Gastroesophageal sphincter (tissue), 3 donors: Measurements from ENCODE around the gene CTIF.

ENCODE experiments used
- CTCF ChIP-seq, 4 experiments: fragments of 200-600 bp in 2 of 4; fragments of 450-650 bp in 2 of 4; sonication (generic) in 1 of 4; IDR thresholded peaks; one replicate each; pipeline ENCODE4 v1.5.1; 2017 to 2019; ENCODE audit warnings: antibody characterized with exemption in 4 of 4, mild to moderate bottlenecking in 2 of 4, moderate library complexity in 2 of 4
- EP300 ChIP-seq: sonication (generic); formaldehyde crosslinking; IDR thresholded peaks from one replicate; pipeline ENCODE4 v1.6.1; 2017; ENCODE audit warnings: antibody characterized with exemption, mild to moderate bottlenecking
- POLR2A ChIP-seq, 2 donors: fragments of 450-650 bp; IDR thresholded peaks; one replicate each; pipeline ENCODE4 v1.6.1; 2017; ENCODE audit warnings: antibody characterized with exemption in 2 of 2, mild to moderate bottlenecking in 2 of 2, moderate library complexity in 1 of 2
- POLR2AphosphoS5 ChIP-seq: sonication (generic); formaldehyde crosslinking; IDR thresholded peaks from one replicate; pipeline ENCODE4 v1.6.1; 2017; ENCODE audit warnings: antibody characterized with exemption

GRCh38 chr18:48893061-48893607 is 354.3 kb downstream of the CTIF start:
- TF ChIP-seq CTCF (IDR thresholded peaks at IDR 0.05), result no peak
- no peak for TF ChIP-seq POLR2A (IDR thresholded peaks at IDR 0.05)
- no peak for TF ChIP-seq POLR2AphosphoS5
- no peak for TF ChIP-seq EP300
